Measurements from ENCODE around the gene DNAH2. TPM values are rescaled to one million over a fixed set of nuclear protein-coding genes. Genes with fewer than 3 reads are reported as not detected.

DNAH2 gene
- total and polyA plus RNA-seq, 4 donors, result 1.5 to 14.0 (median 7.6) TPM

DNA sequence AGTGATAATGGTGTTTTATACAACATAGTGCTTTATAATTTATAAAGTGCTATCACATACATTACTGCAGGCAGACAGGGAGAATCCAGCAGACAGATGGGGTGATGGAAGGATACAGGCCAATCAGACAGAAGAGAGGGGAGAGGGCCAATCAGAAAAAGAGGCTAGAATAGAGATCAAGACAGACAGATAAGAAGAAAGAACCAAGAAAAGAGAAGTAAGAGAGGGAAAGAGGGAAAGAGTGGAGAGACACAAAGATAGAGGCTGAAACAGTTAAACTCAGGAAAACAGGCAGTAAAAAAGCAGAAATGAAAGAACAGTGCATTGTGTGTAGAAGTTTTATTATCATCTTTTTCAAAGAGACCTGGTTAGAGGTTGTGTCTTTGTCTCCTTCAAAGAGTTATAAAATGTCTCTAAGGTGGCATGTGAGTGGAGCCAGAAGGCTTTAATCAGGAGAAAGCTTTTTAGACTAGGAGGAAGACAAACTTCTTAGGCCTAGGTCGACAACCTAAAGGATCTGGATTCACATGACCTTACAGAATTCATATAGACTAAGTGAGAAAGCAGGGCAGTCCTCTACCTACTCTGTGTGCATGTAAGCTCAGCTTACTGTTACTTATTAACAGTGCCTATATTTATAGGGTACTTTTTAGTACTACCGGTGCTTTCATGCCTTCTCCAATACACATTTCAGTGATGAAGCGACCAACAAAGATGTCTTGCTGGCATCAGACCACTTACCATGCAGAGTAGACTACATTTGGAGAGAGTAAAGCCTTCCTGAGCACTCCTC lies 162.7 kb downstream of the DNAH2 start:
- no peak for DNase-seq
- 62 to 84% methylated on average over 3 of the region's 3 CpGs for WGBS, 2 donors
- Histone ChIP-seq H3K4me3 (no peak overlapping the region), H3K27ac (ENCODE audit: low read depth in 1 of 2, low read length in 1 of 2) (peak overlapping the region in 1 of 2 donors; percentile 40), H3K27me3 (ENCODE audit: control insufficient read depth in 3 of 3, insufficient read depth in 3 of 3, low read length in 2 of 3) (no peaks in the 10 kb centered on the region), H3K36me3 (ENCODE audit: control insufficient read depth in 4 of 4, insufficient read depth in 4 of 4, low read length in 4 of 4) (peaks cover 0 to 19% (median 12%) of the 10 kb centered on the region in 4 donors), H3K9ac (ENCODE audit: insufficient read depth in 1 of 2, low read length in 2 of 2) (no peak overlapping the region), H3K9me3 (ENCODE audit: control insufficient read depth in 4 of 4, insufficient read depth in 3 of 4, low read length in 3 of 4) (no peaks in the 10 kb centered on the region), H3K4me1 (ENCODE audit: control insufficient read depth in 5 of 5, insufficient read depth in 5 of 5, low read length in 5 of 5) (peaks cover 0 to 29% (median 5%) of the 10 kb centered on the region in 5 donors)
- no peak for ATAC-seq (ENCODE audit: insufficient read depth, low FRiP score)
- TF ChIP-seq, protein P1, sequence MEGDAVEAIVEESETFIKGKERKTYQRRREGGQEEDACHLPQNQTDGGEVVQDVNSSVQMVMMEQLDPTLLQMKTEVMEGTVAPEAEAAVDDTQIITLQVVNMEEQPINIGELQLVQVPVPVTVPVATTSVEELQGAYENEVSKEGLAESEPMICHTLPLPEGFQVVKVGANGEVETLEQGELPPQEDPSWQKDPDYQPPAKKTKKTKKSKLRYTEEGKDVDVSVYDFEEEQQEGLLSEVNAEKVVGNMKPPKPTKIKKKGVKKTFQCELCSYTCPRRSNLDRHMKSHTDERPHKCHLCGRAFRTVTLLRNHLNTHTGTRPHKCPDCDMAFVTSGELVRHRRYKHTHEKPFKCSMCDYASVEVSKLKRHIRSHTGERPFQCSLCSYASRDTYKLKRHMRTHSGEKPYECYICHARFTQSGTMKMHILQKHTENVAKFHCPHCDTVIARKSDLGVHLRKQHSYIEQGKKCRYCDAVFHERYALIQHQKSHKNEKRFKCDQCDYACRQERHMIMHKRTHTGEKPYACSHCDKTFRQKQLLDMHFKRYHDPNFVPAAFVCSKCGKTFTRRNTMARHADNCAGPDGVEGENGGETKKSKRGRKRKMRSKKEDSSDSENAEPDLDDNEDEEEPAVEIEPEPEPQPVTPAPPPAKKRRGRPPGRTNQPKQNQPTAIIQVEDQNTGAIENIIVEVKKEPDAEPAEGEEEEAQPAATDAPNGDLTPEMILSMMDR (IDR thresholded peaks at IDR 0.05; ENCODE audit: control extremely low read depth, extremely low read depth), result no peak

DNA sequence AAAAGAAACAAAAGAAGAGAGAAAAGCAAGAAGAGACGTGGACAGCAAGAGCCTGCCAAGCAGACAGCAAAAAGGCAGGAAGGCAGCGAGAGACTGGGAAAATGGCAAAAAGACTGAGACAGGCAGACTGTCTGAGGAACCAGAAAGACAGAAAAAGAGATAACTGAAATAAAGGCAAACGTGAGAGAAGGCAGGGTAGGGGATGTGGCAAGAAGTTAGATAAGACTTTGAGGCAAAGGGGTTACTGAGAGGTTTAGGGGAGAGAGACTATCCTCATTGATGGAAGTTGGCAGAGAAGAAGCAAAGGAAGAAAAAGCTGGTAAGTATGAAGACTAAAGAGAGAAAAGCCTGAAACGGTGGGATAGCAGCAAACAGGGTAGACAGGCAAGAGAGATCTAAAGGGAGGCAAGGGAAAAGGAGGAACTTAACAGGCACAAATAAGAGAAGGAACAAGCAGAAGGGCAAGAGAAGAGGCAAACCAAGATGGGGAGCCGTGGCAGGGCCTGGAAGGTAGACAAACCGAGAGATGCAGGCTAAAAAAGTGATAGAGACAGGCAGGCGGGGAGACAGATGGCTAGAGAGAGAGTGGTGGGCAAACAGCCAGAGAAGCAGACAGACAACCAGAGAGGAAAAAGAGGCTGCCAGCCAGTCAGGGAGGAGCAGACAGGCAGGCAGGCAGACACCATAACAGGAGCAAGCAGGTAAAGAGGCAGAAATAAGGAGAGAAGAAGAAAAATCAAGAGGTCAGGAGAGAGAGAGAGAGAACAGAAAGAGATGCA lies 163.9 kb downstream of the DNAH2 start:
- WGBS, 2 donors, result 42 to 47% methylated on average over 7 of the region's 7 CpGs
- H3K27me3 ChIP-seq (ENCODE audit: control insufficient read depth in 3 of 3, insufficient read depth in 3 of 3, low read length in 2 of 3), result no peaks in the 10 kb centered on the region
- peak overlapping the region in 1 of 2 donors; percentile 10 for H3K27ac ChIP-seq (ENCODE audit: low read depth in 1 of 2, low read length in 1 of 2)
- ATAC-seq (ENCODE audit: insufficient read depth, low FRiP score) (no peak), DNase-seq (no peak)
- TF ChIP-seq, protein P1 (IDR thresholded peaks at IDR 0.05; ENCODE audit: control extremely low read depth, extremely low read depth), result no peak
- H3K36me3 ChIP-seq (ENCODE audit: control insufficient read depth in 4 of 4, insufficient read depth in 4 of 4, low read length in 4 of 4), result peaks cover 0 to 17% (median 12%) of the 10 kb centered on the region in 4 donors
- no peak overlapping the region for H3K9ac ChIP-seq (ENCODE audit: insufficient read depth in 1 of 2, low read length in 2 of 2)
- H3K4me3 ChIP-seq, result no peak overlapping the region
- H3K9me3 ChIP-seq (ENCODE audit: control insufficient read depth in 4 of 4, insufficient read depth in 3 of 4, low read length in 3 of 4), result no peaks in the 10 kb centered on the region
- H3K4me1 ChIP-seq (ENCODE audit: control insufficient read depth in 5 of 5, insufficient read depth in 5 of 5, low read length in 5 of 5), result peaks cover 0 to 33% (median 5%) of the 10 kb centered on the region in 5 donors

DNA sequence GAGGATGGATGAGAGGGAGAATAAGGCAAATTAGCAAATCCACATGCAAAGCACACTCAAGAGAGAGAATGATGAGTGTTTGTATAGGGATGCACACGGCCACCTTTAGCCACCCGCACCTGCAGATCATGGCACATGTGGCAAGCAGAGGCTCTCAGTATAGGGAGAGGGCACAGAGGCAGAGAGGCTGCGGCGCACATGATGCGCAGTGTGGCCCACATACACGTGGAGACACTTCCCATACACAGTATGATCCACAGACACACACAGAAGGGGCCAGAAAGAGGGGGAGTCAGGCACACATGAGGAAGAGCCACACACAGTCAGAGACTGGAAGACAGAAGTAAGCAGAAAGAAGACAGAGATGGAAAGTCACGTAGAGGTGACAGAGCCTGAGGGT lies 164.5 kb downstream of the DNAH2 start:
- ATAC-seq (ENCODE audit: insufficient read depth, low FRiP score) (no peak), DNase-seq (no peak)
- Histone ChIP-seq H3K4me1 (ENCODE audit: control insufficient read depth in 5 of 5, insufficient read depth in 5 of 5, low read length in 5 of 5) (peaks cover 0 to 39% (median 5%) of the 10 kb centered on the region in 5 donors), H3K27ac (ENCODE audit: low read depth in 1 of 2, low read length in 1 of 2) (peak overlapping the region in 1 of 2 donors; percentile 17), H3K4me3 (no peak overlapping the region), H3K36me3 (ENCODE audit: control insufficient read depth in 4 of 4, insufficient read depth in 4 of 4, low read length in 4 of 4) (peaks cover 0 to 17% (median 12%) of the 10 kb centered on the region in 4 donors), H3K9ac (ENCODE audit: insufficient read depth in 1 of 2, low read length in 2 of 2) (no peak overlapping the region), H3K9me3 (ENCODE audit: control insufficient read depth in 4 of 4, insufficient read depth in 3 of 4, low read length in 3 of 4) (no peaks in the 10 kb centered on the region), H3K27me3 (ENCODE audit: control insufficient read depth in 3 of 3, insufficient read depth in 3 of 3, low read length in 2 of 3) (no peaks in the 10 kb centered on the region)
- TF ChIP-seq, protein P1 (IDR thresholded peaks at IDR 0.05; ENCODE audit: control extremely low read depth, extremely low read depth), result no peak
- 68 to 74% methylated on average over 7 of the region's 7 CpGs for WGBS, 2 donors

Measured in lung (tissue), 12 donors.